ENCODE results near the gene RAB2B.
"Not testable (repeated sequence)": the region's sequence is repeated elsewhere in the genome, so short reads cannot be mapped to it uniquely, and the experiment has no call there.

The RAB2B gene

GRCh38 chr14:21486640-21487087 lies 9.9 kb upstream of the RAB2B start:
- no peak for DNase-seq

- DNase-seq = no peak
Measured at GRCh38 chr14:21476523-21476924, 235 bp downstream of the RAB2B start.

GRCh38 chr14:21475767-21476522 lies 814 bp downstream of the RAB2B start:
- no peak for DNase-seq

GRCh38 chr14:21467616-21468015 lies 9.1 kb downstream of the RAB2B start:
- no peak for DNase-seq

- DNase-seq = peak; percentile 100
Measured at GRCh38 chr14:21455912-21456667, 20.7 kb downstream of the RAB2B start, which contains the start of gene CHD8. TSS of gene CHD8 (minus strand) at chr14:21456123. CDS start at chr14:21431643, 24,480 bp downstream.

- no peak for DNase-seq
Measured at GRCh38 chr14:21455592-21455911, 21.2 kb downstream of the RAB2B start.

- no peak for DNase-seq
Measured at GRCh38 chr14:21454843-21455544, 21.8 kb downstream of the RAB2B start.

GRCh38 chr14:21449899-21450216 lies 26.9 kb downstream of the RAB2B start:
- no peak for DNase-seq

- not testable (repeated sequence) for DNase-seq
Measured at GRCh38 chr14:21442657-21443056, 34.1 kb downstream of the RAB2B start.

GRCh38 chr14:21440859-21441258 lies 35.9 kb downstream of the RAB2B start:
- DNase-seq = no peak

GRCh38 chr14:21437063-21437901 lies 39.5 kb downstream of the RAB2B start:
- peak; percentile 98 for DNase-seq

- no peak for DNase-seq
Measured at GRCh38 chr14:21436567-21437062, 40.1 kb downstream of the RAB2B start.

GRCh38 chr14:21431126-21431525 lies 45.6 kb downstream of the RAB2B start:
- DNase-seq = no peak

GRCh38 chr14:21428930-21429329 lies 47.8 kb downstream of the RAB2B start:
- peak; percentile 94 for DNase-seq

- DNase-seq = no peak
Measured at GRCh38 chr14:21426692-21427091, 50.1 kb downstream of the RAB2B start.

- DNase-seq = no peak
Measured at GRCh38 chr14:21419528-21419927, 57.2 kb downstream of the RAB2B start.

- DNase-seq = no peak
Measured at GRCh38 chr14:21415329-21415728, 61.4 kb downstream of the RAB2B start.

GRCh38 chr14:21414137-21414631 lies 62.6 kb downstream of the RAB2B start:
- no peak for DNase-seq

All from DMS79 (cell line).